ENCODE measurements around the gene IGFBP4.

DNA sequence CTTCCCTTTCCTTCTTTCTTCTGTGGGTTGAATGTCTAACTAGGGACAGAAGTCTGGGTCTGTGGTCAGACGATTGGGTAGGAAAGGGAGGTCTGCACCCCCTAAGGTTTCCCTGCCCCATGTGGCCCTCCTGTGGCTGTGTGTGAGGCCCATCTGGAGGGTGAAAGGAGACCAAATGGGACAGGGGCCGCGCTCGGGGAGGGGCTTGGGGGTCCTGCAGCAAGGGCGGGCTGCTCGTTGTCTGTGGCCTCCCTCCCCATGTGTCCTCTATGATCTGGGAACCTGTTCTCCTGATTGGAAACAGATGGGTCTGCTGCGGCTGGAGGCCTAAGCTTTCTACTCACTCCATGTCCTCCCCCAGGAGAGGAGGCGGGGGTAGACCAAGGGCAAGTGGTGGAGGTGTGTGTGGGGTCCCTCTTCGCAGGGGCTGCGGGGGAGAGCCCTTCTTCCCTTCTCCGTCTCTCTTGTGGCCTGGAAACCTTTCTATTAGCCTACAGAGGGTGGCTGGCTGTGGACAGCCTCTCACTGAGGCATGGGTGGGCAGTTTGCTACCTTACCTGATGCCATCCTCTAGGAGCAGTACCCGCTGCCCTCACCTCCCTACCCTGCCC is 18.6 kb downstream of the IGFBP4 start:
- no peak for TF ChIP-seq POLR2A (IDR thresholded peaks at IDR 0.05)
- TF ChIP-seq, protein P1, sequence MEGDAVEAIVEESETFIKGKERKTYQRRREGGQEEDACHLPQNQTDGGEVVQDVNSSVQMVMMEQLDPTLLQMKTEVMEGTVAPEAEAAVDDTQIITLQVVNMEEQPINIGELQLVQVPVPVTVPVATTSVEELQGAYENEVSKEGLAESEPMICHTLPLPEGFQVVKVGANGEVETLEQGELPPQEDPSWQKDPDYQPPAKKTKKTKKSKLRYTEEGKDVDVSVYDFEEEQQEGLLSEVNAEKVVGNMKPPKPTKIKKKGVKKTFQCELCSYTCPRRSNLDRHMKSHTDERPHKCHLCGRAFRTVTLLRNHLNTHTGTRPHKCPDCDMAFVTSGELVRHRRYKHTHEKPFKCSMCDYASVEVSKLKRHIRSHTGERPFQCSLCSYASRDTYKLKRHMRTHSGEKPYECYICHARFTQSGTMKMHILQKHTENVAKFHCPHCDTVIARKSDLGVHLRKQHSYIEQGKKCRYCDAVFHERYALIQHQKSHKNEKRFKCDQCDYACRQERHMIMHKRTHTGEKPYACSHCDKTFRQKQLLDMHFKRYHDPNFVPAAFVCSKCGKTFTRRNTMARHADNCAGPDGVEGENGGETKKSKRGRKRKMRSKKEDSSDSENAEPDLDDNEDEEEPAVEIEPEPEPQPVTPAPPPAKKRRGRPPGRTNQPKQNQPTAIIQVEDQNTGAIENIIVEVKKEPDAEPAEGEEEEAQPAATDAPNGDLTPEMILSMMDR (IDR thresholded peaks at IDR 0.05) = no peak

Measured in testis (tissue), 2 donors.